Right lung (tissue), 5 donors: ENCODE data around the gene MCAM. TPM values are rescaled to one million over a fixed set of nuclear protein-coding genes. Genes with fewer than 3 reads are reported as not detected.

Experiments used
- DNase-seq, 2 donors: peaks; one replicate each; pipeline ENCODE4 v3.0.0-alpha.2; 2013
- polyA plus RNA-seq, 5 donors: library from polyadenylated mRNA; unstranded; fragments of 120-200 nt; gene quantifications; one replicate each; pipeline versions ENCODE4 v1.2.1 to v1.2.3, GENCODE V29; 2013; ENCODE audit warnings: inconsistent platforms in 1 of 5, low replicate concordance in 1 of 5; ENCODE audit not compliant: insufficient read length in 5 of 5, insufficient read depth in 1 of 5

MCAM gene
- polyA plus RNA-seq, 5 donors = 89.3 to 139 (median 108) TPM

DNA sequence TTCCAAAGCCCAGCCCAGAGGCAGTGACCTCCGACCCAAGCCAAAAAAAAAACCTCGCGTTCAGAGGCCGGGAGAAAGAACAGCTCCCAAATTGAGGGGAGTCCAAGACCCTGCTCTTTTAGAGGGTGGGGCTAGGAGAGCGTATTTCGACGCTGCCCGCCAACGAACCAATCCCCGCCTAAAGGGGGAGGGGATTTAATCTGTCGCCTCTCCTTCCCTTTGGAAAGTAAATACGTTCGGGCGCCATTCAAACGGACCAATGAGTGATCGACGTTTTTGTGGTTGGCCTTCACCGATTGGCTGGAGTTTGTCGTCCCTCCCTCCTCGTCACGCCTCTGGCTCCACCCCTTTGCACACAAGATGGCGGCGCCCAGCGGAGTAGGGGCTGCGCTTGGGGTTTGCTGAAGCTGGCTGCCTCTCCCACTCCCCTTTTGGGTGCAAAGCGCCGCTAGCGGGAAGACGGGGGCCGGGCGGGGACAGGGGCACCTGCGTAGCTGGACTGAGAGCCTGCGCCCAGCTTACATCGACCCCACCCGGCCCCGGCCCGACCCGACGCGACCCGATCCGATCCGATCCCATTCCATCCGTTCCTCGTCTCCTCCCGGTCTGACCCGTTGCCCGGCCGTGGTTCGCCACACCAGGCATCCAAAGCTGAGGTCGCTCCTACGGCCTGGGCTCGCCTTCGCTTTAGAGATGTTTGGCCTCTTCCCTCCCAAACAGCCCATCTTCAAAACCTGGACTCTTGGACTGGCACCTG is 17.4 kb upstream of the MCAM start, which contains the start of gene RNF26:
Gene RNF26 (plus strand): TSS at position 354 of the 757 bp plus-strand sequence. CDS start 596 bp downstream, outside the sequence.
- DNase-seq = peak; percentile 94 to 97

DNA sequence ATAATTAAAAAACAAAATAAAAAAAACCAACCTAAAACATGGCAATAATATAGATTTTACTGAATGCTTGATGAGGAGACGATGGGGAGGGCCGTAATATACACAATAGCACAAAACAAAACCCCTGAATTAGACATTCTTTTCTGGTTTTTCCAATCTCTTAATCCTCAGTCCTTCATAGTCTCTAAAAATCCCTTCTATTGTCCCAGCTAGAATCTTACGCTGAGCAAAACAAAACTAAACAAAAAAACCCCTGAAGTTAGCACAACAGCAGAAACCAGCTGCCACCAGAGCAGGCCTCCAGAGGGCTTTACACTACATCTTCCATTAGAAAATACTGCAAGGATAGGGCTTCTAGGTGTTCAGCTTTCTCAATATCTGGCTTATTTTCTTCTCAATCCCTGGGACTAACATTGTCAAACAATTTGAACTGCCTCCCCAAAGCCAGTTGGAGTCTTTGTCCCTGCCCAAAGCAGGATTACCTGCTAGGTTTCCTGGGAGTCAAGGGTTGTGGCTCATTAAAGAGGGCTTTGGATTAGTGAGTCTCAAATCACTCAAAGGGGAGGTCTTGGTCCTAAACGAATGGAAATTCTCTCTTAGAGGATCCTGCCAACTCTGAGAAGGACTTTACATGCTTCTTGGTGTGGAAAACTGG is 15.3 kb upstream of the MCAM start:
- DNase-seq = no peak

DNA sequence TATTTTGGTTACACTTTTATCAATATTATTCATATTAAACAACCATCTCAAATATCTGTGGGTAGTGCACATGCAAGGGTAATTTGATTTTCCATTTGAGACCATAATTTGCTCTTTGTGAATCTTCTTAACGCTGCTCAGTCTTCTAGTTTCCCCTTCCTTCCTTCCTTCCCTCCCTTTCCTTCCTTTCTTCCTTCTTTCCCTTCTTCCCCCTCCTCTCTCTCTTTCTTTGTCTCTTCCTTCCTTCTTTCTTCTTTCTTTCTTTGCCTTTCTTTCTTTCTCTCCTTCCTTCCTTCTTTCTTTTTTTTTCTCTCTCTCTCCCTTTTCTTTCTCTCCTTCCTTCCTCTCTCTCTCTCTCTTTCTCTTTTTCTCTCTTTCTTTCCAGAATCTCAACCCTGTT is 13.3 kb upstream of the MCAM start:
- DNase-seq = no peak

DNA sequence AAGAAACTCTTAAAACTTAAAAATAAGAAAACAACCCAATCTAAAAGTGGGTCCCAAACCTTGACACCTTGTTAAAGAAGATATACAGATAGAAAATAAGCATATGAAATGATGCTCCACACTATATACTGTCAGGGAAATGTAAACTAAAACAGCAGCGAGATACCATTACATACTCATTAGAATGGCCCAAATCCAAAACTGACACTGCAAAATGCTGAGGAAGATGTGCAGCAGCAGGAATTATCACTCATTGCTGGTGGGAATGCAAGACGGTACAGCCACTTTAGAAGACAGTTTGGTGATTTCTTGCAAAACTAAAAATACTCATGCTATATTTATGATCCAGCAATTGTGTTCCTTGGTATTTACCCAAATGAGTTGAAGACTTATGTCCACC is 12.4 kb upstream of the MCAM start:
- no peak for DNase-seq

DNA sequence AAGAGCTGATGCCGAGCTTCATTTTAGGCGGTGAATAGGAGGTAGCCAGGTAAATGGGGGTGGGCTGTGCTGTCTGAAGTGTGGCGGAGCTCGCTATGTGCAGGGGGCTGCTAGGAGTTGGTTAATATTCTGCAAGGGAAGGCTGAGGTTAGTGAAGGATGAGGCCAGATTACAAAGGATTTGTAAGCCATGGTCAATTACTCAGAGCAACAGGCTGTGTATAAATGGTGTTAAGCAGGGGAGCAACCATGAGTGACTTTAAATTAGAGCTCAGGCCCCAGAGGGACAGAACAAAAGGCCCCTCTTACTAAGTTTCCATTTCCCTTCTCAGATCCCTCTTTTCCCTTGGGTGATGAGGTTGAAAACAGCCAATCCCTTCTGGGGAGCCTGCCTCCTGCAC is 7.3 kb upstream of the MCAM start:
- DNase-seq = no peak

DNA sequence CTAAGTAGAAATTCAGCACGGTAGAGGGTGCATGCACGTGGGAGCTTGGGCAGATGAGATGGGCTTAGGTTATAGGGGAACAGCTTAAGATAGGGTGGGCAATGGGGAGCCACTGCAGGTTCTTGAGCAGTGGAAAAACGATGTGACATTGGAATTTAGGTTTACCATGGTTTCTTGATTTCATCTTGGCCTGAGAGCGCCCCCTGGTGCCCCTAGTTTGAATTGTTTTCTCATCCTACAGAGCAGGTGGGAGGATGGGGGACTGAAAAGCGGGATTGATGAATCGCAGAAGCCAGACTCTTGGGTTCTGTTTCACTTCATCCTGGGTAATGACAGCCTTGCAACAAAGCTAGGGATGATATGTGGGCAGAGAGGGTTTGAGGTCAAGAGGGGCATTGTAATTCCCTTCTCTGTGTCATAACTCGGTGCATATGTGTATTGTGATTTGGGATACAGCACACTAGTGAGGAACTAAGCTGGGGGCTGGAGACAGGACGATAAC is 6.7 kb upstream of the MCAM start:
- peak in 1 of 2 donors; percentile 60 for DNase-seq

DNA sequence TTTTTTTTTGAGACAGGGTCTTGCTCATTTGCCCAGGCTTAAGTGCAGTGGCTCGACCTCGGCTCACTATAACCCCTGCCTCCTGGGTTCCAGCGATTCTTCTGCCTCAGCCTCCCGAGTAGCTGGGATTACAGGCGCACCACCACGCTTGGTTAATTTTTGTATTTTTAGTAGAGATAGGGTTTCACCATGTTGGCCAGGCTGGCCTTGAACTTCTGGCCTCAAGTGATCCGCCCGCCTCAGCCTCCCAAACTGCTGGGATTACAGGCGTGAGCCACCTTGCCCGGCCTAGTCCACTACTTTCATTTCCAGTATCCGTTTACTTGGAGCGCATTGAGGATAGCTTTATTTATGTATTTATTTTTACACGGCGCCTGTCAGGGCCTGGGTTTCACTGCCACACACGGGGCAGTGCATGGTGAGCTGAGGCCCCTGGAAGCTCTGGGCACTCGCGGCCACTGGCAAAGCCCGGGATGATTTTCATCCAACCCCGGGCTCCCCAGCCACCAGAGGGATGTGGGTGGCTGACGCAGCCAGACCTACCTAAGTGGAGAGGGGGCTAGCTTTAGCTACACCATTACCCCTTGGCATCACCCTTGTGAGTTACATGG is 6.1 kb upstream of the MCAM start:
- no peak for DNase-seq

DNA sequence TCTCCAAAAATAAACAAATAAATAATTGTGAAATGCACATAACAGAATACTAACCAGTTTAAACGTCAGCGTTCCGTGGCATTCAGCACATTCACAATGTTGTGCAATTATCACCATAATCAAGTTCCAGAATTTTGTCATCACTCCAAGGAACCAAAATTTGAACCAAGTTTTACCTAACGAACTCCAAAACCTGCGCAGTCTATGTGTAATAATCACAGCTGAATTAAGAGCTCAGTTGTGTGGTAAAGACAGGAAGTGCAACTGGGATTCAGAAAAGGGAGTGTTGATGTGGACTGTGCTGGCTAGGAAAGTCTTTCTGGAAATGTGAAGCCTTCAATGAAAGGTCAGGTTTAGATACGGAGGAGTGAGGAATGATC is 5.4 kb upstream of the MCAM start:
- no peak for DNase-seq

DNA sequence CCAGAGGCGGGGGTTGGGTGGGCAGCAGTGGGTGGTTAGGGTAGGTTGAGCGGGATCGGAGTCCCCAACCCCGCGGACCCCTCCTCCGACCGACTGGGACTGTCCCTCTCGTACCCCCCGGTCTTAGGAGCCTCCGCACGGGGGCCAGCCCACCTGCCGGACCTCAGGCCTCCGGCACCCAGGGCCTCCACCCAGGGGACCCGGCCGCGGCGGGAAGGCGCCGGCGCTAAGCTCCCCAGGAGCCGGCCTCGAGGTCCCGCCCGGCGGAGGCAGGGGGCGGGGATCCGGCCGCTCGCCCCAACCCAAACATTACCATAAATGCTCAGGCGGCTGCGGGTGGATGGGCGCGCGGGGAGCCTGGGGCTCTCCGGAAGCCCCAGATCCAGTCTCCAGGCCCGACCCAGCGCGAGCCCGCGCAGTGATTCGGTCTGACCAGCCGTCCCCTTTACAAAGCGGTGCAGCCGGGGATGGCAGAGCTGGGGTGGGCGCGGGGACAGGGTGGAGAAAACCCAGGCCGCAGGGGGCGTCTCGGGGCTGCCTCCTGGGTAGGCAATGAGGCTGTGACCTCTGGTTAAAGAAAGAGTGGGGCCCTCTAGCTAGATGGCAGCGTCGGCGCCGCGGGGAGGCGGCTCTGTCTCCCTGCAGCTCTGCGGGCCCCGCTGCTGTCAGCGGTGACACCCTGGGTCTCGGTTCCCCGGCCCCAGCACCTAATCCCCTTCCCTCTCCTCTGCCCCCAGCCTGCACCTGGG is 4.0 kb upstream of the MCAM start:
- peak in 1 of 2 donors; percentile 47 for DNase-seq

DNA sequence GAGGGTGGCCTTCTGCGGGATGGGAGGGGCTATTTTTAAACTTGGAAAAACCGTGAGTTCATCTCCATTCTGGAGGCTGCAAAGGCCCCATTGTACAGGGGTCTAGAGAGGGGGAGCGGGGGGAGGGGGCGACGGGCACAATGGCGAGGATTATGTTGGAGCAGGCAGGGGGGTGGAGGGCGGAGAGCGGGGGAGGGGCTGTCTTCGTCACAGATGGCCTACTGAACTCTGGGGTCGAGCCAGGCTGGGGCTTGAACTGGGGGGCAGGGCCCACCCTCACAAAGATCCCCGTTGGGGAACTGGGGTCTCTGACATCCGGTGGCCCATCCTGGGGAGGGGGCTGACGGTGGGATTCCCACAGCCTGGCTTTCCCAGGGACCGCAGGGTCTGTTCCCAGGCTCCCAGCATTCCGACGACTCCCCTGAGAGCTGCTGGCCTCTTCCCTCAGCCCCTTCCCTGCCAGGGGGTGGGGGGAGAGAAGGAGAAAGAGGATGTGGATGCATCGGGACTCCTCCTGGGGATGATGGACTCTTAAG is 3.4 kb upstream of the MCAM start:
- no peak for DNase-seq

DNA sequence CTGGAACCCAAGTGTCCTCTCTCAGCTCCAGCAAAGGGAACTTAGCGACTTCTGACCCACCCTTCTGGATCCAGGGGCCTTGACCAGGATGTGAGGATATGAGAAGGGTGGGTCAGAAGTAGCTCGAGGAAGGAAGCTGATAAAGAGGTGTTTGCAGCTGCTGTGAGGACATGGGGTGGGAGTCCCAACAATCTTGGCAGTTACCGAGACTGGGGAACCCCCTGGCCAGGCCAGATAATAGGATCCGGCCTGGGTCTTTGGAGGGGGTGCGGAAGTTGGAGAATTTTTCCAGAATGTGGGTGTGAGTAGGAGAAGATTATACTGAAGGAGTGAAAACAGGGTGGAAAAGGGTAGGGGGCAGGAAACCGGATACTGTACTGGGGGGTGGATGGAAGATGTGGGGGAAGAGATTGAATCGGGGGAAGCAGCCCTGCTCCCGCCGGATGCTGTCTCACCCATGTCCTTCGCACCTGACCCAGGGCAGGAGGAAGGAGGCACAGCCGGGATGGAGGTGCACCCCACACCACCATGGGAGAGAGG is 2.8 kb upstream of the MCAM start:
- no peak for DNase-seq

DNA sequence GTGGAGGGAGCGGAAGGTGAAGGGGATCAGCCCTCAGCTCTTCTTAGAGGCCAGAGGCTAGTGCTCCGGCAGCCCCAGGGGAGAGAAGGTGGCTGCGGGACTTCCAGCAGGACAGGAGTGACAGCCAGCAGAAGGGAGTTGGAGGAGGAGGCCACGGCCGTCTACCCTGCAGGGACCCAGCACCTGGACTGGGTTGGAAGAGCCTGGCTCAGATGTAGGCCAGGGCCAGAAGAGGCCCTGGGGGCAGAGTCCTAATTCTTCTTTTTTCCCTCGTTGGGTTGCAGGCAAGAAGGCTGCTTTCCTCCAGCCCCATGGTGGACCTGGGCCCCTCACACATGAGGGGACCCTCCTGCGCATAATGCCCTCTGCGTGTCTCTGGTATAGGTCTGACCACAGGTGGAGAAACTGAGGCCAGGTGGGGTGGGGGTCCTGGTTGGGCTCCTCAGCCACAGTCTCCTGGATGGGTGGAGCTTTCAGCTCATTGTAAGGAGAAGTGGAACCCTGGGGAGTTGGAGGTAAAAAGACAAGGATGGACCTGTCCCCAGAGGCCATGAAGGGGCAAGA is 2.3 kb upstream of the MCAM start:
- no peak for DNase-seq

DNA sequence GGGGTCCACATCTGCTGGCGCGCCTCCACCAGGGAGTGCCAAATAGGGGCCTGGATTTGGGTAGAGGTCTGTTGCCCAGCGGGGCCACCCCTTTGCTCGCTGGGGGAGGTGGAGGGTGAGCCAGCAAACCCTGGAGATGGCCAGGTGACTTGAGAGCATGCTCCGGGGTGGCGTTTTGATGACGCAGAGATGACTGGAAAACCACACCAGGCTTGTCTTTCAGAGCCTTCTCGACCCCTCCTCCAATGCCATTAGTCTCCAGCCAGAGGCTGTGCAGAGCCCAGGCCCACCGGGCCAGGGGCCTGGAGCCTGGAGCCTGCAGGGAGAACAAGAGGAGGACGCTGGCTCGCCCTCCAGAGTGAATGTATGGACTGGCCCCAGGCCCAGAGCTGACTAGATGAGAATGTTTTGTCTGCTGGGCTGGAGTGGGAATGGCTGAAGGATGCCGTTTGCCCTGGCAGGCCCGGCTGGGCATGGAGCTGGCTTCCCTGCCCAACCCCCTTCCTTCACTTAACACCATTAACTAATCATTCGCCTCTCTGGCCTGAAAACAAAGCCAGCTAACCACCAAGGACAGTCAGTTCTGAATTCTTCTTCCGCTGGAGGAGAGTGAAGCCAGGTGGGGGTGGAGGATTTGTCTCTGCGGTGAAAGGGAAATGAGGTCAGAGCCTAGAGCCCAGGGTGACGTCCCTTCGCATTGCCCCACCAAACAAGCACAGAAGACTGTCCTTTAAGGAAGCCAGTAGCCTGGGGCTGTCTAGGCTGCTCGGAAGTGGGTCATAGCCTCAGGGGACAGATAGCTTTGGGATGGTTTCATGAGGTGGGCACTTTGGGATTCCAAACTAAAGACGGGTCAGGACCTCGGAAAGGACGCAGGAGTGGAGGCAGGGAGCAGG is 1.6 kb upstream of the MCAM start:
- no peak for DNase-seq

DNA sequence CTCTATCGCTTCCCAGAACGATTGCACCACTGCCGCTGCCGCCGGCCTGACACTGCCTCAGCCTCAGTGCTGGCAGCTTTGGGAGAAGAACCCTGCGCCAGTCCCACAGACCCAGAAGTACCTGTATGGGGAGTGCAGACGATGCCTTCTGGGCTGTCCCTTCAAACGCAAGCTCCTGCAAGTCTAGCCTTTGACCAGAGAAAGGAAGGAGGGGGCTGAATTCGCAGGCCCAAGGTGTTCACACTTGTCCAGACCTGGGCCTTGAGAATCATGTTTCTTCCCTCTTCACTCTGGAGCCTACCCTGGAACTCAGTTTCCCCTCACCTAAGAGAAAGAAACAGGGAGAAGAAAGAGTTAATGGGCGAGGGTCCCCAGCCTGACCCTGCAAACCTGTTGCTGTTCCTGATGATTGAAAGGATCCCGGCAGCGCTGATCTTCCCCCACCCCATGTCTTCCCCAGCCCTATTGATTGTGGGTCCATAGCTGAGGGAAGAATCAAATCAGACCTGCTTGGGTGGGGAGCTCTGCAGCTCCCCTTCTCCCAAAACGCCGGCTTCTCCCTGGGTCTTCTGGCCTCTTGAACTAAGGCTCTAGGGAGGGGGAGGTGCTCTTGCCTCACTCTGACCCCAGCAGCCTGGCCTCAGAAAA is 786 bp upstream of the MCAM start:
- no peak for DNase-seq

DNA sequence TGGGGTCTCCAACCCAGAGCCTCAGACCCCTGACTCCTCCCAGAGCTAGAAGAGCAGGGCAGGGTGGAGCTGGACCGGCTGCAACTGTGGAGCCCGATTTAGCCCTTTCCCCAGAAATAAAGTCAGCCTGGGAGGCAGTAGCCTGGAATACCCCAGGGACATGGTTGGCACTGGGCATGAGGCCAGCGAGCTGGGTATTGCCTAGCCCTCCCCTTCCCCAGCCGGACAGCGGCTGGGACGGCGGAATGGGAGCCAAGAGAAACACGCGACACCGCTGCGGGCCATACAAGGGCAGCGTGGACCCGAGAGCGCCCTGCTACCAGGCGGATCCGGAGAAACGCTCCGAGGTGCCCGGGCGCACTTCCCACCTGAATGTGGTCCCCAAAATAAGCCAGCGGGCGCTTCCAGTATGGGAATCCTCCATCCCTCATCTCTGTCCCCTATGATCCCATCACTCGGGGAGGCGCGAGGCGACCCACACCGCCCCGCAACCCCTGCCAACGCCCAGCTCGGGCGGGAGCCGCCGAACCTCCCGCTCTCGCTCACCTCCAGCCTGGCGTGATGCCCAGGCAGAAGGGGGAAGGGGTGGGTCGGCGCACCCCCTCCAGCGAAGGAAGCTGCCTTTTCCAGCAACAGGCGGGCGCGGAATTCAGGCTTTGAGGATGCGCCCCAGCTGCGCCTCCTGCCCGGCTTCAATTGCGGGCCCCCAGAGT is 758 bp downstream of the MCAM start:
- peak in 1 of 2 donors; percentile 42 for DNase-seq

DNA sequence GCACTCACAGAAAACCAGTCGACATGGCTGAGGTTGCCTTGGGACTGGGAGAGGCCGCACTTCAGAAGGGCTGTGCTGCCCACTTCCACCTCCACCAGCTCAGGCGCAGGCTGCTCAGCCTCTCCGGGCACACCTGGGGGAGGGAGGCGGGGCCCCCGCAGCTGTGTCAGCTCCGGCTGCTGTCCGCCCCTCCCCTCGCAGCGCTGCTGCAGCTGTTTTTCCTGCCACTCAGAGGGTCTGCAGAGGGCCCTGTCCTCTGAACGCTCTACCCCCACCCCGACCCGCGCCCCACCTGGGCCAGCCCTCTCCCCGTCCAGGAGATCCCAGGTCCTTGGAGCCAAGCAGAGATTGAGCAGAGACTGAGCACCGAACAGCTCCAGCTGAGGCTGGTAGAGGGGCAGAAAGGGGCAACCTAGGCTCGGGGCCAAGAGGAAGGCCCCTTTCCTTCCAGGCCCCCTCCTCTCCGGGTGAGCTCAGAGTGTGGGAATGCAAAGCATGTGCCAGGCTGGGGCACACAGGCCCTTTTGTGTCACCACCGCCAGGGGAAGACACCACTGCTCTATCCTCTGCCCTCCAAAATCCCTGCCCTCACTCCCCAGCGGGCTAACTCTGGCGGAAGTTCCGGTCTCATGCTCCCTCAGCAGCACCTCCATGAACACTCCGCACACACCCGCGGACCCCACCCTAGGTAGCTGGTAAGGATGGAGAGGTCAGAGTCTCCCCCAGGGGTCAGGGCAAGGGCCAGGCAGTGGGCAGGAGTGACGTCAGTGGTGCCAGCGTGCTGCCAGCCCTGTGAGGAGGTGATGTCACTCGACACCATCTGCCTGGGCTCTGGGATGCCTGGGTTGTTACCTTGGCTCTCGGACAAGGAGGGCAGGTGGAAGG is 1.6 kb downstream of the MCAM start:
- DNase-seq = no peak

DNA sequence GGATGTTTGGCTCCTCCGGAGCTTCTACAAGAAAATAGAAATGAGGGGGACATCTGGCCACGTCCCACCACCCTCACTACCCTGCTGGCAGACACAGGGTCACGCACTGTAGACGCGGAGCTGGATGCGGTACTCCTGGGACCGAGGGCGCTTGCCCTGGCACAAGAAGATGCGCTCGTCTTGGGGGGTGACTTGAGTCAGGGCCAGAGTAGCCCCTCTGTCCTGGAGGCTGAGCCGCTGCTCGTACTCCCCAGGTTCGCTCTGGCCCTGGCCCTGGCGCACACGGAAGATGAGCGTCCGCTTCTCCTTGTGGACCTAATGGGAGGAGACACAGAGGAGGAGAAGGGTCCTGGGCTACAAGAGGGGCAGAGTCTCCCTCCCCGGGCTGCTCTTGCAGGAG is 2.2 kb downstream of the MCAM start:
- DNase-seq = no peak

DNA sequence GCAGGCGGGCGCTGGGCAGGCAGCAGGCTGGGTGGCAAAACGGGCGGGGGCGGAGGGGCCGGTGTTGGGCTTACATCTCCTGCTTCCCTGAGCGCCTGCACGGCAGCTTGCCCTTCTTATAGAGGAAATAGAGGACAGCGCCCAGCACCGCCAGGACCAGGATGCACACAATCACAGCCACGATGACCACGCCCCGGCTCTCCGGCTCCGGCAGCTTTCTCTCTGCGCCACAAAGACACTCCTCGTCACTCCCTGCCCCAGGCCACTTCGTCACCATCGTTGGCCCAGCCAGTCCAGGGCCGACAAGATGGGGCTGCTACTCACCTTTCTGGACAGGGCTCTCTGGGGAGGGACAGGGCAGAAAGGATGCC is 6.3 kb downstream of the MCAM start:
- no peak for DNase-seq
